HEK293 (cell line): ENCODE measurements around the gene CACNA1D.

Source experiments
- CTCF ChIA-PET: fragments of 350-600 bp; formaldehyde crosslinking; extraction: SDS; loops from one replicate; lab custom pipeline; 2021; ENCODE audit warnings: antibody characterized with exemption; lab: Yijun Ruan, JAX
- POLR2A ChIA-PET: fragments of 300-600 bp; formaldehyde crosslinking; extraction: SDS; loops from one replicate; lab custom pipeline; 2020; ENCODE audit warnings: antibody characterized with exemption, inconsistent platforms; lab: Yijun Ruan, JAX
- H3K27ac ChIP-seq: fragments of 200-500 bp; sonication (Bioruptor generic); 2 replicates; pipeline ENCODE4 v1.5.1; 2014; ENCODE audit warnings: low read depth, low read length, control low read depth, inconsistent platforms; ENCODE audit errors: extremely low read depth
- H3K36me3 ChIP-seq, 2 experiments: fragments of 200-500 bp in 1 of 2; sonication (Bioruptor generic) in 1 of 2; 1 replicate in 1 of 2; 2 replicates in 1 of 2; pipeline ENCODE4 v1.5.1; 2014 to 2017; ENCODE audit warnings: inconsistent platforms in 2 of 2, low read length in 2 of 2; ENCODE audit not compliant: control insufficient read depth in 2 of 2, insufficient read depth in 1 of 2
- H3K4me1 ChIP-seq: fragments of 200-500 bp; sonication (Bioruptor generic); 2 replicates; pipeline ENCODE4 v1.5.1; 2014; ENCODE audit warnings: mild to moderate bottlenecking, low read length, inconsistent platforms; ENCODE audit not compliant: control insufficient read depth, insufficient read depth
- H3K4me3 ChIP-seq: 2 replicates; pipeline ENCODE4 v1.5.1; 2011; ENCODE audit warnings: low read depth, mild to moderate bottlenecking, control low read depth, low read length, moderate library complexity
- H3K9me3 ChIP-seq: fragments of 200-500 bp; sonication (Bioruptor generic); 2 replicates; pipeline ENCODE4 v1.5.1; 2014; ENCODE audit warnings: low read depth, low read length, inconsistent platforms; ENCODE audit not compliant: control insufficient read depth, insufficient read depth
- EGR2 ChIP-seq: fragments of 450-650 bp; formaldehyde crosslinking; IDR thresholded peaks from 2 replicates; pipeline ENCODE4 v1.5.1; 2016; ENCODE audit warnings: low read depth, missing biosample characterization, missing genetic modification characterization
- GFI1B ChIP-seq: fragments of 450-650 bp; formaldehyde crosslinking; IDR thresholded peaks from 2 replicates; pipeline ENCODE4 v1.5.1; 2016; ENCODE audit warnings: missing biosample characterization, missing genetic modification characterization
- MZF1 ChIP-seq: fragments of 450-650 bp; formaldehyde crosslinking; IDR thresholded peaks from 2 replicates; pipeline ENCODE4 v1.5.1; 2017; ENCODE audit warnings: missing biosample characterization, missing genetic modification characterization, borderline replicate concordance
- PRDM1 ChIP-seq: fragments of 450-650 bp; formaldehyde crosslinking; IDR thresholded peaks from 2 replicates; pipeline ENCODE4; 2016; ENCODE audit warnings: missing biosample characterization, missing genetic modification characterization
- SCRT2 ChIP-seq: fragments of 450-650 bp; formaldehyde crosslinking; IDR thresholded peaks from 2 replicates; pipeline ENCODE4 v1.5.1; 2016; ENCODE audit warnings: missing biosample characterization, missing genetic modification characterization
- ZBTB11 ChIP-seq: fragments of 450-650 bp; formaldehyde crosslinking; conservative IDR thresholded peaks from 2 replicates; pipeline ENCODE4 v1.5.1; 2016; ENCODE audit warnings: low read depth, missing biosample characterization, missing genetic modification characterization
- ZBTB21 ChIP-seq: fragments of 450-650 bp; formaldehyde crosslinking; IDR thresholded peaks from 2 replicates; pipeline ENCODE4 v1.5.1; 2017; ENCODE audit warnings: missing biosample characterization, missing genetic modification characterization
- ZFHX2 ChIP-seq: fragments of 450-650 bp; formaldehyde crosslinking; conservative IDR thresholded peaks from 2 replicates; pipeline ENCODE4 v1.5.1; 2016; ENCODE audit warnings: missing biosample characterization, missing genetic modification characterization
- ZNF169 ChIP-seq: fragments of 450-650 bp; formaldehyde crosslinking; IDR thresholded peaks from 2 replicates; pipeline ENCODE4 v1.5.1; 2016; ENCODE audit warnings: missing biosample characterization, missing genetic modification characterization
- ZNF175 ChIP-seq: fragments of 450-650 bp; formaldehyde crosslinking; IDR thresholded peaks from 2 replicates; pipeline ENCODE4 v1.5.1; 2016; ENCODE audit warnings: missing biosample characterization, missing genetic modification characterization
- ZNF404 ChIP-seq: fragments of 450-650 bp; formaldehyde crosslinking; IDR thresholded peaks from 2 replicates; pipeline ENCODE4 v1.5.1; 2017; ENCODE audit warnings: missing biosample characterization, missing genetic modification characterization
- ZNF747 ChIP-seq: fragments of 450-650 bp; formaldehyde crosslinking; IDR thresholded peaks from 2 replicates; pipeline ENCODE4 v1.5.1; 2016; ENCODE audit warnings: missing biosample characterization, missing genetic modification characterization
- ZNF837 ChIP-seq: fragments of 450-650 bp; formaldehyde crosslinking; IDR thresholded peaks from 2 replicates; pipeline ENCODE4 v1.5.1; 2016; ENCODE audit warnings: missing biosample characterization, missing genetic modification characterization

Gene CACNA1D

GRCh38 chr3:53806182-53807116 lies 312.0 kb downstream of the CACNA1D start:
- H3K36me3 ChIP-seq: no peaks in the 10 kb centered on the region
- H3K27ac ChIP-seq: no peak overlapping the region
- no peaks in the 10 kb centered on the region for H3K4me1 ChIP-seq
- CTCF ChIA-PET: no interaction called here
- no peaks in the 10 kb centered on the region for H3K9me3 ChIP-seq
- H3K4me3 ChIP-seq: no peak overlapping the region
- peak; percentile 4; the same call in 1 of the 2 replicates for TF ChIP-seq EGR2 (tag by site-specific recombination)
- peak; percentile 10 for TF ChIP-seq ZFHX2 (tag by site-specific recombination)
- TF ChIP-seq ZNF175 (tag by site-specific recombination): no peak
- TF ChIP-seq, all 188 proteins: peak for 2
- POLR2A ChIA-PET: no interaction called here

GRCh38 chr3:53807117-53807810 lies 312.9 kb downstream of the CACNA1D start:
- H3K4me1 ChIP-seq: no peaks in the 10 kb centered on the region
- H3K27ac ChIP-seq: no peak overlapping the region
- H3K36me3 ChIP-seq: no peaks in the 10 kb centered on the region
- POLR2A ChIA-PET: no interaction called here
- H3K9me3 ChIP-seq: no peaks in the 10 kb centered on the region
- CTCF ChIA-PET: no interaction called here
- H3K4me3 ChIP-seq: no peak overlapping the region
- TF ChIP-seq GFI1B (tag by site-specific recombination) (no peak), ZNF837 (tag by site-specific recombination) (no peak), PRDM1 (tag by site-specific recombination) (no peak), ZBTB21 (tag by site-specific recombination) (no peak)

GRCh38 chr3:53808496-53808895 lies 314.1 kb downstream of the CACNA1D start:
- no peaks in the 10 kb centered on the region for H3K4me1 ChIP-seq
- CTCF ChIA-PET: no interaction called here

More at GRCh38 chr3:53808496-53808895, 314.1 kb downstream of the CACNA1D start:
- POLR2A ChIA-PET: no interaction called here
- no peak for TF ChIP-seq MZF1 (tag by site-specific recombination)
- TF ChIP-seq ZNF747: no peak
- no peak for TF ChIP-seq ZNF169 (tag by site-specific recombination)
- TF ChIP-seq SCRT2 (tag by site-specific recombination): peak; percentile 74
- no peak for TF ChIP-seq ZBTB11 (tag by site-specific recombination)
- TF ChIP-seq ZNF404 (tag by site-specific recombination): no peak
- TF ChIP-seq, all 188 proteins: peak for 1
- Histone ChIP-seq H3K9me3 (no peaks in the 10 kb centered on the region), H3K27ac (no peak overlapping the region), H3K4me3 (no peak overlapping the region), H3K36me3 (no peaks in the 10 kb centered on the region)
